Measurements from ENCODE around the gene PRDM12.

Gene PRDM12

GRCh38 chr9:130636648-130637020 is 27.8 kb upstream of the PRDM12 start:
- no peak for DNase-seq

GRCh38 chr9:130638284-130639123 is 25.9 kb upstream of the PRDM12 start:
- no peak for DNase-seq

- no peak for DNase-seq
Measured at GRCh38 chr9:130639124-130639765, 25.1 kb upstream of the PRDM12 start.

GRCh38 chr9:130639866-130640555 is 24.4 kb upstream of the PRDM12 start:
- no peak for DNase-seq

GRCh38 chr9:130640681-130641080 is 23.7 kb upstream of the PRDM12 start:
- no peak for DNase-seq

GRCh38 chr9:130642926-130643325 is 21.5 kb upstream of the PRDM12 start:
- DNase-seq = no peak

GRCh38 chr9:130651221-130651620 is 13.2 kb upstream of the PRDM12 start:
- no peak for DNase-seq

- DNase-seq = no peak
Measured at GRCh38 chr9:130651752-130652151, 12.6 kb upstream of the PRDM12 start.

- no peak for DNase-seq
Measured at GRCh38 chr9:130654879-130655278, 9.5 kb upstream of the PRDM12 start.

- no peak for DNase-seq
Measured at GRCh38 chr9:130658893-130659698, 5.3 kb upstream of the PRDM12 start.

GRCh38 chr9:130659699-130660248 is 4.6 kb upstream of the PRDM12 start:
- no peak for DNase-seq

- no peak for DNase-seq
Measured at GRCh38 chr9:130660326-130660682, 4.1 kb upstream of the PRDM12 start.

- DNase-seq = no peak
Measured at GRCh38 chr9:130660683-130661450, 3.5 kb upstream of the PRDM12 start.

- DNase-seq = no peak
Measured at GRCh38 chr9:130661451-130662098, 2.8 kb upstream of the PRDM12 start.

- DNase-seq = no peak
Measured at GRCh38 chr9:130662099-130662969, 2.1 kb upstream of the PRDM12 start.

GRCh38 chr9:130662970-130663257 is 1.5 kb upstream of the PRDM12 start:
- DNase-seq = no peak

GRCh38 chr9:130663258-130663976 is 977 bp upstream of the PRDM12 start:
- no peak for DNase-seq

GRCh38 chr9:130663977-130664250 is 480 bp upstream of the PRDM12 start:
- DNase-seq = no peak

GRCh38 chr9:130665029-130665430 is 636 bp downstream of the PRDM12 start:
- no peak for DNase-seq
